ENCODE results near the gene FOXA2.
"Not testable (repeated sequence)": the region's sequence is repeated elsewhere in the genome, so short reads cannot be mapped to it uniquely, and the experiment has no call there.

Gene FOXA2

DNA sequence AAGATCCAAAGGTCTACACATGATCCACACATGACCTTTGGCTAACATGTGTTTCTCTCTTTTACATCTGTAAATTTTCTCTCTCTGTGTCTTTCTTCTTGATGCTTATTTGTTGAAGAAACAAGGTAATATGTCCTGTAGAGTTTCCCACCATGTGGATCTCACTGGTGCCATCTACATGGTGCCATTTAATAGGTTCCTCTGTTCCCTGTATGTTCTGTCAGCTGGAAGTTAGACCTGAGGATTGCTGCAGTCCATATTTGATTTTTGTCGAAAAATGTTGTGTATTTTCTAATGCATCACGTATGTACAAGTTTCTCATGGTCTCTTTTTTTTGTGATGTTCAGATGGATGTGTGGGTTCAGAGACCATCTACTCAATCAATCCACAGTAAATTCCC is 30.0 kb downstream of the FOXA2 start:
- H3K4me3 ChIP-seq (ENCODE audit: low read depth in 1 of 2, low read length in 1 of 2), result no peak overlapping the region
- no peak overlapping the region for H3K27ac ChIP-seq
- H3K9me3 ChIP-seq, result no peaks in the 10 kb centered on the region
- no peaks in the 10 kb centered on the region for H3K4me1 ChIP-seq (ENCODE audit: control insufficient read depth in 1 of 2, insufficient read depth in 1 of 2, low read depth in 1 of 2, low read length in 1 of 2)
- TF ChIP-seq, protein P1, sequence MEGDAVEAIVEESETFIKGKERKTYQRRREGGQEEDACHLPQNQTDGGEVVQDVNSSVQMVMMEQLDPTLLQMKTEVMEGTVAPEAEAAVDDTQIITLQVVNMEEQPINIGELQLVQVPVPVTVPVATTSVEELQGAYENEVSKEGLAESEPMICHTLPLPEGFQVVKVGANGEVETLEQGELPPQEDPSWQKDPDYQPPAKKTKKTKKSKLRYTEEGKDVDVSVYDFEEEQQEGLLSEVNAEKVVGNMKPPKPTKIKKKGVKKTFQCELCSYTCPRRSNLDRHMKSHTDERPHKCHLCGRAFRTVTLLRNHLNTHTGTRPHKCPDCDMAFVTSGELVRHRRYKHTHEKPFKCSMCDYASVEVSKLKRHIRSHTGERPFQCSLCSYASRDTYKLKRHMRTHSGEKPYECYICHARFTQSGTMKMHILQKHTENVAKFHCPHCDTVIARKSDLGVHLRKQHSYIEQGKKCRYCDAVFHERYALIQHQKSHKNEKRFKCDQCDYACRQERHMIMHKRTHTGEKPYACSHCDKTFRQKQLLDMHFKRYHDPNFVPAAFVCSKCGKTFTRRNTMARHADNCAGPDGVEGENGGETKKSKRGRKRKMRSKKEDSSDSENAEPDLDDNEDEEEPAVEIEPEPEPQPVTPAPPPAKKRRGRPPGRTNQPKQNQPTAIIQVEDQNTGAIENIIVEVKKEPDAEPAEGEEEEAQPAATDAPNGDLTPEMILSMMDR (IDR thresholded peaks at IDR 0.05), result no peak
- H3K36me3 ChIP-seq, result no peaks in the 10 kb centered on the region
- peaks cover 46% of the 10 kb centered on the region for H3K27me3 ChIP-seq

DNA sequence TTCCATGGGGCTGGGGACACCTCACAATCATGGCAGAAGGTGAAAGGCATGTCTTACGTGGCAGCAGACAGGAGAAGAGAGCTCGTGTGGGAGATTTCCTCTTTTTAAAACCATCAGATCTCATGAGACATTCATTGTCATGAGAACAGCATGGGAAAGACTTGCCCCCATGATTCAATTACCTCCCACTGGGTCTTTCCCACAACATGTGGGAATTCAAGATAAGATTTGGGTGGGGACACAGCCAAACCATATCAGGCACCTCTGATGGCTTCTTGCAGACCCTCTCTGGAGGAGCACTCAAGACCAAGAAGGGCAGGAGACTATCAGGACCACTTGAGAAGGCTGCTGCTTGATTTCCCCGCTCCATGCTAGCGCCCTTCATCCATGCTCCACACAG is 33.9 kb downstream of the FOXA2 start:
- H3K27ac ChIP-seq, H3K36me3 ChIP-seq: not testable (repeated sequence)

DNA sequence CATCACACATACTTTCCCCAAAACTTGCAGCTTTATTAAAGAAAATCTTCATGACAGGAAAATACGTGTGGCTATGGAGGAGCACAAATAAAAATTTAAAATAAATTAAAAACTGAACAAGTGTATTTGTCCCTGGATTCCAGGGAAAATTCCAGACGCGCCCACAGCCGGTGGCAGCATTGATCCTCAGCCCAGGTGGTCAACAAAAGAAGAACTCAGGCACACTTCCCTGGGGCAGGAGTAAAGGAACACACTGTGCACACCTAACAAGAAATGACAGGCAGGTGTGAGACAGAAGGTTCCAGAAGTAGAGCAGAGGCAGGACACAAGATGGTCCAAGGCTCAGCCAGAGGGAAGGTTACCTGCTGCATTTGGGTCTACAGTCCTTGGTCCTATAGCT is 36.3 kb downstream of the FOXA2 start:
- H3K9me3 ChIP-seq, result no peaks in the 10 kb centered on the region
- H3K4me3 ChIP-seq (ENCODE audit: low read depth in 1 of 2, low read length in 1 of 2), result no peak overlapping the region
- peaks cover 5% of the 10 kb centered on the region for H3K27me3 ChIP-seq
- H3K36me3 ChIP-seq, result no peaks in the 10 kb centered on the region
- H3K4me1 ChIP-seq (ENCODE audit: control insufficient read depth in 1 of 2, insufficient read depth in 1 of 2, low read depth in 1 of 2, low read length in 1 of 2), result no peaks in the 10 kb centered on the region
- TF ChIP-seq, protein P1 (IDR thresholded peaks at IDR 0.05), result no peak
- no peak overlapping the region for H3K27ac ChIP-seq

More for the DNA sequence above, 33.9 kb downstream of the FOXA2 start:
- not testable (repeated sequence) for H3K27me3 ChIP-seq; H3K9me3 ChIP-seq; H3K4me3 ChIP-seq (ENCODE audit: low read depth in 1 of 2, low read length in 1 of 2); H3K4me1 ChIP-seq (ENCODE audit: control insufficient read depth in 1 of 2, insufficient read depth in 1 of 2, low read depth in 1 of 2, low read length in 1 of 2)

DNA sequence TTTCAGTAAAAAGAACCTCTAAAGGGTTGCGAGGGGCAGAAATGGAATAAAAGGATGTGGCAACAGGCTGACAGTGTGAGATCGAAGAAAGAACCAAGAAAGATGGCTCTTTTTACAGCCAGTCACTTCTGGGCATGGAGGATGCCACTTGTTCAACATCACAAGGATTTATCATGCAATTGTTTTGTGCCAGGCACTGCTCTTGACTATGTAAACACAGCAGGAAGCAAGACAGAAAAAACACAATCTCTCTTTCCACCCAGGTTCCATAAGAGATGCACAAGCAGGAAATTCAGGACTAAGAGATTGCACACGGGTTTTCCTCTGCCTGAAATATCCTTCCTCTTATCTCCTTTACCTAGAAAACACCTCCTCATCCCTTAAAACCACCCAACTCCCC is 38.0 kb downstream of the FOXA2 start:
- no peaks in the 10 kb centered on the region for H3K36me3 ChIP-seq
- H3K9me3 ChIP-seq, result no peaks in the 10 kb centered on the region
- H3K4me3 ChIP-seq (ENCODE audit: low read depth in 1 of 2, low read length in 1 of 2), result no peak overlapping the region
- TF ChIP-seq, protein P1 (IDR thresholded peaks at IDR 0.05), result no peak
- H3K27me3 ChIP-seq, result peaks cover 13% of the 10 kb centered on the region
- no peak overlapping the region for H3K27ac ChIP-seq
- no peaks in the 10 kb centered on the region for H3K4me1 ChIP-seq (ENCODE audit: control insufficient read depth in 1 of 2, insufficient read depth in 1 of 2, low read depth in 1 of 2, low read length in 1 of 2)

DNA sequence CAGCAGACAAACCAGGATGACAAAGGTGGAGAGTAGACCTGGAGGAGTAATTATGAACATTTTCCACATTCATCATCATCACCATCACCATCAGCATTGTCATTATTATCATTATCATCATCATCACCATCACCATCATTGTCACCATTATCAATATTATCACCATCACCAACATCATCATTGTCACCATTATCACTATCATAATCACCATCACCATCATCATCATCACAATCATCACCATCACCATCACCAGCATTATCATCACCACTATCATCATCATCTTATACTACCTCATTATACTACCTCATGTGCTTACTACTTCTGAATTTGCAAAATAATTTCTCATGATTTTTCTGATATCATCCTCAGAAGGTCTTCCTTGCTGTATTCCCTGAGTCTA is 39.3 kb downstream of the FOXA2 start:
- H3K27me3 ChIP-seq, result peaks cover 20% of the 10 kb centered on the region
- no peaks in the 10 kb centered on the region for H3K9me3 ChIP-seq
- H3K4me1 ChIP-seq (ENCODE audit: control insufficient read depth in 1 of 2, insufficient read depth in 1 of 2, low read depth in 1 of 2, low read length in 1 of 2), result no peaks in the 10 kb centered on the region
- TF ChIP-seq, protein P1 (IDR thresholded peaks at IDR 0.05), result no peak
- H3K4me3 ChIP-seq (ENCODE audit: low read depth in 1 of 2, low read length in 1 of 2), result no peak overlapping the region
- H3K36me3 ChIP-seq, result no peaks in the 10 kb centered on the region
- H3K27ac ChIP-seq, result no peak overlapping the region

DNA sequence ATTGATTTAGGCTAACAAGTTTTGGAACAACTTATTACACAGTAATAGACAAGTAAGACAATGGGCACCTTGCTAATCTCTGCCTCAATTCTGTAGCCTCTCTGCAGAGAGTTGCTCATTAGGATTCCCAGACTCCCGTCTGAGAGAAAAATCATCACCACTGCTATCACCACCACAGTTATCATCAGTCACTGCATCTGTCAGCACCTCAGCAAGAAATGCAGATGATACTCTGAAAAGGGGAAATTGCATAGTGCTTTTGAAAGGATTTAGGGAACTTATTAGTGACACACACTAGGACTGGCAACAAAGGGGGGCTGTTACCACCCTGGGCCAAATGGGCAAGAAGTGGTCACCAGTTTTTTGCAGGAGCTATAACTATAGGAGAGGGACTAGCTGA is 39.9 kb downstream of the FOXA2 start:
- H3K36me3 ChIP-seq, result no peaks in the 10 kb centered on the region
- H3K9me3 ChIP-seq, result no peaks in the 10 kb centered on the region
- H3K4me3 ChIP-seq (ENCODE audit: low read depth in 1 of 2, low read length in 1 of 2), result no peak overlapping the region
- H3K27me3 ChIP-seq, result peaks cover 25% of the 10 kb centered on the region
- TF ChIP-seq, protein P1 (IDR thresholded peaks at IDR 0.05), result no peak
- no peak overlapping the region for H3K27ac ChIP-seq
- no peaks in the 10 kb centered on the region for H3K4me1 ChIP-seq (ENCODE audit: control insufficient read depth in 1 of 2, insufficient read depth in 1 of 2, low read depth in 1 of 2, low read length in 1 of 2)

All from neutrophil (primary cell).